UCSD-AML1 (cell line): ENCODE measurements around the gene ARHGEF39.
A peak's percentile ranks its signal among the peaks of the same experiment; 100 is the strongest.

Experiments
- DNase-seq: peaks from one replicate; lab custom pipeline; 2025; ENCODE audit not compliant: unreplicated experiment; lab: John Stamatoyannopoulos, UW

ARHGEF39 gene

GRCh38 chr9:35679091-35679490 lies 14.1 kb upstream of the ARHGEF39 start:
- no peak for DNase-seq

- no peak for DNase-seq
Observed at GRCh38 chr9:35675732-35676392, 10.9 kb upstream of the ARHGEF39 start.

GRCh38 chr9:35675204-35675603 lies 10.2 kb upstream of the ARHGEF39 start:
- no peak for DNase-seq

- DNase-seq = no peak
Observed at GRCh38 chr9:35674025-35674361, 9.0 kb upstream of the ARHGEF39 start.

- DNase-seq = no peak
Observed at GRCh38 chr9:35673132-35674024, 8.4 kb upstream of the ARHGEF39 start, which contains the start of gene CA9. Gene CA9 (plus strand): TSS chr9:35673928. CDS start chr9:35673960, 32 bp downstream.

GRCh38 chr9:35669331-35670145 lies 4.5 kb upstream of the ARHGEF39 start:
- no peak for DNase-seq

- DNase-seq = no peak
Observed at GRCh38 chr9:35667939-35668338, 2.9 kb upstream of the ARHGEF39 start.

GRCh38 chr9:35666549-35666948 lies 1.6 kb upstream of the ARHGEF39 start:
- DNase-seq = no peak

GRCh38 chr9:35666045-35666444 lies 1.1 kb upstream of the ARHGEF39 start:
- no peak for DNase-seq

- DNase-seq = no peak
Observed at GRCh38 chr9:35665471-35665818, 450 bp upstream of the ARHGEF39 start.

GRCh38 chr9:35662437-35662836 lies 2.6 kb downstream of the ARHGEF39 start:
- DNase-seq = no peak

GRCh38 chr9:35661756-35662350 lies 3.1 kb downstream of the ARHGEF39 start:
- no peak for DNase-seq

GRCh38 chr9:35660966-35661415 lies 4.0 kb downstream of the ARHGEF39 start:
- peak; percentile 27 for DNase-seq

- DNase-seq = no peak
Observed at GRCh38 chr9:35659340-35659739, 5.7 kb downstream of the ARHGEF39 start.

GRCh38 chr9:35658968-35659220 lies 6.1 kb downstream of the ARHGEF39 start:
- peak; percentile 57 for DNase-seq

- peak; percentile 91 for DNase-seq
Observed at GRCh38 chr9:35658137-35658967, 6.6 kb downstream of the ARHGEF39 start, which contains the start of gene CCDC107. Gene CCDC107 (plus strand): TSS chr9:35658292. CDS start chr9:35658380, 88 bp downstream.

- DNase-seq = peak; percentile 96
Observed at GRCh38 chr9:35657546-35658136, 7.4 kb downstream of the ARHGEF39 start, which contains the start of gene RMRP. Gene RMRP (minus strand): TSS chr9:35658019.

- no peak for DNase-seq
Observed at GRCh38 chr9:35656831-35657545, 8.0 kb downstream of the ARHGEF39 start.

GRCh38 chr9:35656348-35656747 lies 8.6 kb downstream of the ARHGEF39 start:
- peak; percentile 63 for DNase-seq
